Left kidney (tissue), 2 donors: ENCODE results near the gene NOTCH2. TPM values are rescaled to one million over a fixed set of nuclear protein-coding genes. Genes with fewer than 3 reads are reported as not detected.

Experiments used
- DNase-seq: peaks from one replicate; pipeline ENCODE4 v3.0.0-alpha.2; 2013
- polyA plus RNA-seq: library from polyadenylated mRNA; unstranded; fragments of 120-200 nt; gene quantifications from one replicate; pipeline ENCODE4 v1.2.1, GENCODE V29; 2013; ENCODE audit not compliant: insufficient read length

The NOTCH2 gene
- polyA plus RNA-seq, 1 donor, result 172 TPM

DNA sequence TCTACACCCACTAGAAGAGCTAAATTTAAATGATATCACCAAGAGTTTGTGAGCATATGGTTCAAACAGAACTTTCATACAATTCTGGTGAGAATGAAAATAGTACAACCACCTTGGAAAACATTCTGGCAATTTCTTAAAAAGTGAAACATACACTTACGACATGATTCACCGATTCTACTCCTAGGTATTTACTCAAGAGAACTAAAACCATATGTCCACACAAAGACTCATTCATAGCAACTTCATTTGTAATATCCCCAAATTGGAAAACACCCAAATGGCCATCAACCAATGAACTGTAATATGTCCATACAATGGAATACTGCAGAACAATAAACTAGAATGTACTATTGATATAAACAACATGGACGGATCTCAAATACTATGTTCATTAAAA lies 122.0 kb downstream of the NOTCH2 start:
- no peak for DNase-seq

DNA sequence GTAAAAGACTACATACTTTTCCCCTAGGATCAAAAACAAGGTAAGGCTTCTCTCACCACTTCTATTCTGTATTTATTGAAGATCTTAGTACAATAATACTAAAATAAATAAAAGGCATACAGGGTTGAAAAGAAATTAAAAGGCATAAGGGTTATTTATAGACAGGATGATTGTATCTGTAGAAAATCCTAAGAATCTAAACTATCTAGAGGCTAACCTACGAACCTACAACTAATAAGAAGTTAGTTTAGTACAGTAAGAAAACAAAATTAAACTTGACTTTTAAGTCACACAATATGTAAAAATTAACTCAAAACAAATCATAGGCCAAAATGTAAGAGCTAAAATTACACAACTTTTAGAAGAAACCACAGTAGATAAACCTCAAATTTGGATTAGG lies 122.7 kb downstream of the NOTCH2 start:
- no peak for DNase-seq

DNA sequence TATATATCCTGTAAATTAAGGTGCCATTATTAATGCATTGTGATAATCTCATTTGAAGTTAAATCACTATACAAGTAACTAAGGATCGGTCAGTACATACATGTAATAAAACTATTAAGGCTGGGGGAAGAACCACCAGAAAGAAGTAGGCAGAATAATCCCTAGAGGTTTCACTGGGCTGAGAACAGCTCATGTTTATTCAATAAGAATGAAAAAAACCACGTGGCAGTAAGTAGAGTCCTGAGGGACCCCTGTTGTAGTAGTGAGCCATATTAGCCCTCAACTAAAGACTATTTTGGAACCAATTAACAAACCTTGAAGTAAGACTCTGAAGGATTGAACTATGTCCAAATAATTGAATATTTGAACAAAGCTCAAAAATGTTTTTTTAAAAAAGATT lies 126.2 kb downstream of the NOTCH2 start:
- no peak for DNase-seq

DNA sequence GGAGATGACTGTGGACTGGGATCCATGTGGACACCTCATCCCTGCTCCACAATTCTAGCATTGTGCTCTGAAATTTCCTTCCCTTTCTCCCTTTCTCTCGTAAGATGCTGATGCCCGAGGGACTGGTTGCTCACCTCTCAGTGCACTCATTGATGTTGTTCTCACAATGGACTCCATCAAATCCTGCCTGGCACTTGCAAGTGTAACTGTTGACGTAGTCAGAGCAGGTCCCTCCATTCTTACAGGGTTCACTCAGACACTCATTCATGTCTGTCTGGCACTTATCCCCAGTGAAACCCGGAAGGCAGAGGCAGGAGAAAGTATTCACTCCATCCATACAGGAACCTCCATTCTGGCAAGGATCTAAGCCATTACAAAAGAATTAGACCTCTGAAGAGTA lies 128.1 kb downstream of the NOTCH2 start:
- no peak for DNase-seq

DNA sequence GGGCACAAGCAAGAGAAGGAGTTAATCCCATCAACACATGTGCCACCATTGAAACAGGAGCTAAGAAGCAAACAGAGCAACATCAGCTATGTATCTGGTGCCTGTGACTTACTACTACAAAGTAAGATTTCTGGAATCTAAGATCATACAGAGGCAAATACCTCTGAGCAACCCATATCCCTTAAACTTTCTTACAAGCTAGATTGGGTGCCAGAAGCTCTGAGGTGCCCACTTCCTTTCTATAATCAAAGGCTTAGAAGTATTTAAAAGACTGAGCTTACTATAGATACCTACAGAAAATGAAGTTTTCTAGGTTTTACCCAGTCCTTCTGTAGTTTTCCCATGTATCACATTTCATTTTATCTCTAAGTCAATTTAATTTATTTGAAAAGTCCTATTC lies 128.8 kb downstream of the NOTCH2 start:
- DNase-seq, result no peak

DNA sequence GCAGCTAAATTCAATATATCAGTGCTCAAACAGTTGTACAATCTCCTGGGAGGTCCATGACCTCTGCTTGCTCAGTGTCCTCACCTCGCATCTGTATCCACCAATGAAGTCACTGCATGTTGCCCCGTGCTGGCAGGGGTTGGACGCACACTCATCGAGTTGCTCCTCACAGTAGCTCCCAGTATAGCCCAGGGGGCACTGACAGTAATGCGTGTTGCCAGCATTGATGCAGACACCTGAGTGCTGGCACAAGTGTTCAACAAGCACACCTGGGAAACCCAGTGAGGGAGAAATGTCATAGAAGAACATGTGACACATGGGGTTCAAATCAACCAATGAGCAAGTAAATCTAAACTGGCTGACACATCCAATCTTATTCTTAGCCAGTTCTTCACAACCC lies 132.3 kb downstream of the NOTCH2 start:
- DNase-seq, result no peak

DNA sequence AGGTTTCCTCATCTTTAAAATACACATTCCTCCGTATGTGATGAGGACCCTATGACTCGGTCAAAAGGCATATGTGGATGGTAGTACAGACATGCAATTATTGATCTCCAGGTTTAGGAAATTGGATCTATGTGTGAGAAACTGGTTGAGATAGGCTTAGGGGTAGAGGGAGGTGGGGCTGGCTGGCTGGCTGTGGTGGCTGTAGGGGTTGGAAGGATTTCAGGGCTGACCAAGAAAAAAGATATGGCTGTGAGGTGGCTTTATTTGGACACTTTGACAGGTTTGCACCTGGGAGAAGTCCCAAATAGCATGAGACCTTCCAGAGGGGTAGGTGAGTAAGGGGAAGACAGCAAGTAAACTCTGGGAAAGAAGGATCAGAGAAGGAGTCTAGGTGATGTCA lies 133.5 kb downstream of the NOTCH2 start:
- DNase-seq, result no peak

DNA sequence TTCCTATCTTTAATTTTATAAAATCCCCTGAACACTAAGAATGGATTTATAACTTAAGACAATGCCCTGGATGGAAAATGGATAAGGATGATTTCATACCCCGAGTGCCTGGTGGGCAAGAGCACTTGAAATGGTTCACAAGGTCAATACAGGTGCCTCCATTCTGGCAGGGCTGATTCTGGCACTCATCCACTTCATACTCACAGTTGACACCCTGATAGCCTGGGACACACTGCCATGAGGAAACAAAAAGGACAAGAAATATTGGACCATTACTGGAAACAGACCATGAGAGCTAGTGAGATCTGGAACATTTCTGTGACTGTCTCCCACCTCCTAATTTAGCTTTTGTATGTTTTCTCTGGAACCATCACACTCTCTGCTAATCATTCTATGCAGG lies 134.1 kb downstream of the NOTCH2 start:
- no peak for DNase-seq

DNA sequence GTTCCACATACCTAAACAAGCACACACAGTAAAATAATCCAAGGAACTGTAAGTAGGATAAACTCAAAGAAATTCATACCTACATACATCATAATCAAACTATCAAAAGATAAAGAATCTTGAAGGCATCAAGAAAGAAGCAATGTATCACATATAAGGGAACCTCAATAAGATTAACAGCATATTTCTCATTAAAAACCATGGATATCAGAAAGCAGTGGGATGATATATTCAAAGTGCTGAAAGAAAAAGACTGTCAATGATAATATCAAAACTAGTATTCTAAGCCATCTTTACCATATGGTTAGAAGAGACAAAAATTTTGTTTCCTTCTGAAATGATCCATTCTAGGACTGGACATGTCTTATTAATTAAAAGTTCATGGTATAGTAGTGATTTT lies 136.1 kb downstream of the NOTCH2 start:
- DNase-seq, result no peak

DNA sequence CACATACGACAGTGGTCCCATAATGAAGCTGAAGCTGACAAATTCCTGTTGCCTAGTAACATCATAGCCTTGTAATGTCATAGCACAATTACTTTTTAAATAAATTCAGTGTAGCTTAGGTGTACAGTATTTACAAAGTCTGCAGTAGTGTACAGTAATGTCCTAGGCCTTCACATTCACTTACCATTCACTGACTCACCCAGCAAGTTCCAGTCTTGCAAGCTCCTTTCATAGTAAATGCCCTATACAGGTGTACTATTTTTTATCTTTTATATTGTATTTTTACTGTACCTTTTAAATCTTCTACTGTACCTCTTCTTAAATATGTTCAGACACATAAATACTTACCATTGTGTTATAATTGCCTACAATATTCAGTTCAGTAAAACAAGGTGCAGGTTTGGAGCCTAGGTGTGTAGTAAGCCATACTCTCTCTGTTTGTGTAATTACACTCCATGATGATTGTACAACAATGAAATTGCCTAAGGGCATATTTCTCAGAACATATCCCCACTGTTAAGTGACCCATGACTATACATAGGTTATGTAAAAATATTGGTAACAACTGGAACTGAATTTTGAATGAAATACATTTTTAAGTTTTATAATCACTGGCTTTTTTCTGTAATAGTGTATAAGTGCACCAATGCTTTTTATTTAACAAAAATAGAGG lies 139.7 kb downstream of the NOTCH2 start:
- no peak for DNase-seq

DNA sequence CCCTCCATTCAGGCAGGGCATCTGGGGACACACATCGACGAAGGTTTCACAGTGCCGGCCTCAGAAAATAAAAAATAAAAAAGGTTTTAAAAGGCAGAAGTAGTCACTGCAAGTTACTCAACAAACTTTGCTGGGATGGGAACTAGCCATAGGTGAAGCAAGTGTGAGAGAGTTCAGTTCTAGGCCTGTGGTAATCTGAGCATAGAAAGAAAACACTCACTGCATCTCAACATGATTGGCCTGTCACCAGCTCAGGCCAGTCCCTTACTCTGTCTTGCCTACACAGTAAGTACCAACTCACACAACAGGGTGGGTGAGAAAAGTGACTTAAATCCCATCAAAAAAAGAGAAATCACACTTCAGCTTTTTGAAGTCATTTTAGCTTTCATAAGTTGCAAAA lies 142.9 kb downstream of the NOTCH2 start:
- DNase-seq, result no peak

DNA sequence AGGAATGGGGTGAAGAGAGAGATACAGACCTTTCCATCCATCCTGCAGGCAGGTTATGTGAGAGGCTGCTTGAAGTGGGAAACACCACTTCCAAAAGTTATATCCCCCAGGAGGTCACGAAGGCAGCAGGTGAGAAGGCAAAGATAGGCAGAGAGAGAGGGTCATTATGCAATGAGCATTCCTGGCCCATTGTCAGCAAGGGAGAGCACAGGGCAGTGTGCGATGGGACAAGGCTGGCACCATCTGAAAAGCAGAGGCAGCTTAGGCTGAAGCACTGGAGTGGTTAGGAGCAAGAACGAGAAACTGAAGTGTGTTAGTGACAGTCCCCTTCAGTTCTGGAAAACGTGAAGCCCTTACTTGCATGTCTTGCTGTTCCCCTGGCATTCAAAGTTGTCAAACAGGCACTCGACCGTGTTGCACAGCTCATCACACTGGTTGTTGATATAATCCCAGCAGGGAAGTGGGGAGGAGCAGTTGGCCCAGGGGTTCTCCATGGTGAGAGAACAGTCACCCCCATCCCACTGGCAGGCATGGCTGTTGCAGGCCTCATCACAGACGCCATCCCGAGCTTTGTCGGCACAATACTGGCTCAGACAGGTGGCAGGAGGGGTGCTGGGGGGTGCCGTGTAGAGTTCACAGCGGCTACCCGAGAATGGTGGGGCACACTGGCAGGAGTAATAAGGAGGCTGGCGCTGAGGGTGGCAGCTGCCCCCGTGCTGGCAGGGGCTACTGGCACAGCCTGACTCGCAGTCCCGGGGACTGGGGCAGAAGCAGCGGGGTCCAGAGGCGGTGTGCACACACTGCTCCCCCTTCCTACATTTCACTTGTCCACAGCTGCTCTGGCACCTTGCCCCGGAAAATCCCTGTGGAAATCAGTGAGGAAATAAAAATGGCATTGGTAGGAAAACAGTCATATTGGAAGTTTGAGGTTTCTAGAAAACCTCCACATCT lies 144.2 kb downstream of the NOTCH2 start:
- no peak for DNase-seq

DNA sequence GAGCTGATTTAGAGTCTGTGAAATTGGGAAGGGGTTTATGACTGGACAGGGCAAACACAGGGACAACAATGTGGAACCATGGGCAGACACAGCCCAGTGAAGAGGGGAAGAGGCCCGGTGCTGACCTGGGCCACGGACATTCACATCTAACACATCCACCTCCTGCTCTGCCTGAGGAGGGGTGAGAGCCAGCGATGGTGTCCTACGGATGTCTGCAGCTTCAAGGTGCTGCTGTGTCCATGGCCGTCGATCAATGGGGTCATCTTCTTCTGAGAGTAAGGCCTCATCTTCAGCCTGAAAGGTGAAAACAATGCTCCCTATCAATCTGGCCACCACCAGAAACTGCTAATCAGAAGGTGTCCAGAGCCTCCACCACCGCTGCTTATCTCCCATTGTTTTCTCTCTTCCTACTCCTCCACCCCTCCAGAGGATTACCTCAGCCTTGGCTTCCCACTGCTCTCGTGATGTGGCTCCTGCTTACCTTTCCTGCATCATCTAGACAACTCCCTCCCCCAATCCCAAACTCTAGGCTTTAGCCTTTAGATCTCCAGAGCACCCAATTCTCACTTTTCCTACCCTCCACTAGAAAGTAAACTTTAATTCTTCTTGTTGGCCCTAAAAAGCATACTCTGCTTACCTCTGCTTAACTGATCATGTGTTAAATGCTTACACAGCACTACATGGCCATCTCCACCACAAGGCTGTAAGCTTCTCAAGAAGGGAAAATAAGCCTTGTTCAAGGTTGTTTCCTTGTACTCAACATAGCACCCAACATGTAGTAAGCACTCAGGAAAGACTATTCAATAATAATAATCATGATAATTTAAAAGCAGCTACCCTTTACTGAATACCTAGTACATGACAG lies 149.1 kb downstream of the NOTCH2 start:
- no peak for DNase-seq

DNA sequence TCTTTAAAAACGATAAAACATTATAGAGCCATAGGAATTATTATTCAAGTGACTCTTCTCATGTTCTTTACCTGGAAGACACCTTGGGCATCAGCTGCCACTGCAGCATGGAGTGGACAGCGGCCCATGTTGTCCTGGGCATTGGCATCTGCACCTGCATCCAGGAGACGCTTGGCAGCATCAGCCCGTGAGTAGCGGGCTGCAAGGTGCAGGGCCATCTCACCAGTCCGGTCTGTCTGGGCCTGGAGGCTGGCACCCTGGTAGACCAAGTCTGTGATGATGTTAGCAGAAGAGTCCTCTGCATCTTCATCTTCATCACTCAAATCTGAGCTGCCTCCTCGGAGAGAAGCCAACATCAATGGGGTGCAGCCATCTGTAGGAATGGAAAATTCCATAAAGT lies 150.2 kb downstream of the NOTCH2 start:
- no peak for DNase-seq

DNA sequence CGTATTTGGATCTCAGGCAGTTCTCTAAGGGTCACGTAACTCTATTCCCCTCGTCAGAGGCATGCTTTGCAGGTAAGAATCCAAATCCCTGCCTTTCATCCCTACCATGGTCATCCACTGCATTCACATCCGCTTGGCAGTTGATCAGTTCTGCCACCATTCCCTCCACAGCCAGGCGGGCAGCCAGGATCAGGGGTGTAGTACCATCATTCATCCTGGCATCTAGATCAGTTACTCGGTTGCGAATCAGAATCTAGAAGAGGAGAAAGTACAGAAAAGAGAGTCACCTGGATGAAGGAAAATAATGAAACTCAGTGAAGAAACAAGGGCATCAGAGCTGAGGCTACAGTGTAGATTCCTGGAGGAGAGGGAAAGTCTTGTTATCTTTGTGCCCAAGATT lies 151.2 kb downstream of the NOTCH2 start:
- DNase-seq, result no peak

DNA sequence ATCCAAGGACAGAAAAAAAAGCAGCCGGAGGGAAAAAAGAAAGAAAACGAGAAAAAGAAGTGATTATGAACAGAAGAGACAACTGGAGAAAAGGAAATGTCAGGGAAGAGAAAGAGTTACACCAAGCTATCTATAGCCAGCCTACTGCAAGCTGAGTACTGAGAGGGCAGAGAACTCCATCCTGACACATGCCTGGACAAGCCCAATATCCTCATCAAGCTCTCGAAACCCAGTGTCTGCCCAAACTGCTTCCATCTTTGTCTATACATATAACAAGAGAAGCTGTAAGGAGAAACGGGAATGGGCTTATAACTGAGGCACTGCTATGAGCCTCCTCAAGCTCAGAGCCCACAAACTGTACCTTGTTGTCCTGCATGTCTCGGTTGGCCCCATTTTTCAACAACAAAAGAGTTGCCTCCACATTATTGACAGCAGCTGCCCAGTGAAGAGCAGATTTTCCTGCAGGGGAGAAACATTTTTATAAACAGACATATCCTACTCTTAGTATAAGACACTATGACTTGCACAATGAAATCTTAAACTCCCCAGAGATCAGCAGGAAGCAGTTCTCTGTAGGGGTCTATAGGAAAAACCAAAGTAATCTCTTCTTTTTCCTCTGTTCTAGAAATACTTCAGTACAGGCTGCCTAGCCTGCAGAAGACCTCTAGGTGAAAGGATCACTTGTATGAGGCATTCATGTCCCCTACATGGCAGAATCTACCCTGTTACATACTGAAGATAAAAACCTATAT lies 152.0 kb downstream of the NOTCH2 start:
- no peak for DNase-seq

DNA sequence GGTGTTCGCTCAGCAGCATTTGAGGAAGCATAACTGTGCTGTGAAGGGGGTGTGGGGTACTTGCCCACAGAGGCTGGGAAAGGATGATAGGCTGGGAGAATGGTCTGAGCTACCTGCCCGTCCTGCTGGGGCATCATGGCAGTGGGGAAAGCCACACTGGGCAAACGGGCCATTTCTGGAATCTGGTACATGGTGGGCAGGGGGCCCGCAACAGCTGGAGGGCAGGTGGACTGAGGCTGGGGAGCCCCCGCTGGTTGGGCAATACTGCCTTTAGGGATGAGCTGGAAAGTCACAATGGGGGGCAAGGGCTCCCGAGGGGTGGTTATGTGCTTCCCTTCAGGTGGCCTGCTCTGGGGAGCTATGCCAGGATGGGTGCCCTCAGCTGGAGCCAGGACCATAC lies 153.9 kb downstream of the NOTCH2 start:
- DNase-seq, result no peak

DNA sequence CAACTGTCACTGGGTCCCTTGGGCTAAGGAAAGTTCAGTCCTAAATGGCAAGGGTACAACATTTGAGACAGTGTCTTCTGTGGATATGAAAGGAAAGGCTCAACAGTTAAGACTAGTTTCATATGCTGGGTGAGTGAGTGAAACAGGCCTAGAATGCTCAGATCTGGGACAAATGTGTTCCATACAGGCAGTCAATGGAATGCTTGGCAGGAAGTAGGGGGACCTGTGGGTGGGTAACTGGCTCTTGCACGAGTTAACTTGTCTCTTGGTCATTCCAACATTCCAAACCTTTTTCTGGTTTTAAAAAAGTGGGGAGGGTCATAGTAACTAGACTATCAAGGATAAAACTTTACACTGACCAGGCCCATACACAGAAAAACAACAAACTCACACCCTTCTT lies 155.4 kb downstream of the NOTCH2 start:
- DNase-seq, result no peak

DNA sequence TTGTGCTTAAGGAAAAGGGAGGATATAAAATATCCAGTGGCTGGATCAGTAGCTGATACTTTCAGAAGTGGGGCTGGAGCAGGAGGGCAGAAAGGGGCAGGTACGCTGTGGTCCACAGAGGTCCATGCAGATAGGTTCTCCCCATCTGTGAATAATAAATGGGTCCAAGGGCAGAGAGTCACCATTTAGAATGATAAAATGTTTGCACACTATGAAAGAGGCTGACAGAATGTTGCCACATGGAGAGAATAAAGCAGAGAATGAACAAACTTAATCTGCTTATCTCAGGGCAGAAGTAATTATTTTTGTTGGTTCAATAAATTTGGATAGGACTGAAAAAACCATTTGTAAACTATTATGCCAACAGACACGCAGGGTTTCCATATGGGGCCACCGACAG lies 156.5 kb downstream of the NOTCH2 start:
- DNase-seq, result no peak

DNA sequence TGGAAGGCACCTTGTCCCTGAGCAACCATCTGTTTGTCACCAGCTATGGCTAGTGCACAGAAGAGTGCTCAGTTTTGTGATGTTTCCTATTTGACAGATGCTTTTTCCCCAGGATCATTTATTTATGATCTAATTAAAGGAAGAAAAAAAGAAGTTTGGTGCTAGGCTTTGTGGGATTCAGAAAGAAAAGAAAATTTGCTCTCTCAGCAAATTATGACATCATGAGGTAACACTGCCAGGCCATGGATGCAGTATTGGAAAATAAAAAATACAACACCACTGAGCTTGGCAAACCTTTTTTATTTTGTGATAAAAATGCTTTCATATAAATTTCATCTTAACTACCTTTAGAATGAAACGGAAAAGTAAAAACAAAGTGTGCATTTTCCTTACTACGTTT lies 157.7 kb downstream of the NOTCH2 start:
- no peak for DNase-seq

DNA sequence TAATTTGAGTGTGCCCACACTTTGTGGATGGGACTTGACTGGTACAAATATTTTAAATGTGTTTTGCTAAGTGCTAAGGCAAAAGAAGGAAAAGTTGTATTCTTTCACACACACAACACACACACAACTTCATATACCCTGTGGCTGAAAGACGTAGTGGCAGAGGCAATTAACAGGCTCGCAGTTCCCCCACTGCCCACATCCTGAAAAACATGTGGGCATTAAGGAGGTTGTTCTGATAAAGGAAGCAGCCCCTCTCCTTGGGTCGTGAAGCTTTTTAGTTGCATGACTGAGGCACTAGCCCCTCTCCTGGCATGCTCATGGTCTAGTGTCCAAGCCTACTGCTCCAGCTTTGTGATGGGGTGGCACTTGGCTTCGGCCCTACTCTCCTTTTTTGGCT lies 158.8 kb downstream of the NOTCH2 start:
- no peak for DNase-seq
